Right cardiac atrium (tissue), 5 donors: Measurements from ENCODE around the gene JAG1. TPM values are rescaled to one million over a fixed set of nuclear protein-coding genes. Genes with fewer than 3 reads are reported as not detected.
"Not testable (repeated sequence)": the region's sequence is repeated elsewhere in the genome, so short reads cannot be mapped to it uniquely, and the experiment has no call there.

ENCODE experiments used
- ATAC-seq, 2 donors: fragments of 200-7000 bp; cut with Tn5 transposase; one replicate each; pipeline versions ENCODE4 v1.8.0 to v1.9.1; 2020; ENCODE audit warnings: moderate library complexity in 2 of 2, mild to moderate bottlenecking in 1 of 2
- DNase-seq, 3 donors: peaks; one replicate each; pipeline ENCODE4 v3.0.0-alpha.2; 2020
- H3K27ac ChIP-seq: one replicate; pipeline ENCODE4 v1.5.1; 2013; ENCODE audit warnings: mild to moderate bottlenecking, low read length, control low read depth, moderate library complexity
- H3K27me3 ChIP-seq: one replicate; pipeline ENCODE4 v1.6.1; 2013; ENCODE audit not compliant: control insufficient read depth, insufficient read depth
- H3K4me1 ChIP-seq: one replicate; pipeline ENCODE4 v1.6.1; 2013; ENCODE audit warnings: low read length; ENCODE audit not compliant: control insufficient read depth, insufficient read depth
- H3K4me3 ChIP-seq: one replicate; pipeline ENCODE4 v1.5.1; 2013; ENCODE audit warnings: low read length, control low read depth
- H3K9me3 ChIP-seq: one replicate; pipeline ENCODE4 v1.6.1; 2013; ENCODE audit warnings: low read length; ENCODE audit not compliant: control insufficient read depth
- WGBS: extraction: QIAGEN DNeasy Blood & Tissue Kit; methylation state at CpG from one replicate; pipeline ENCODE4 v1.1.7; 2013; 5-methylcytosine and 5-hydroxymethylcytosine counted together
- intact Hi-C, 4 donors: fragments of 100-400 bp; cut with DNase I; formaldehyde crosslinking; loops; one replicate each; pipeline versions ENCODE4 v1.11.0 to v1.14.0; 2022 to 2023
- microRNA-seq, 2 donors: library from miRNA; unstranded; fragments of <30 nt; microRNA quantifications; one replicate each; pipeline ENCODE4 v1.2.0, GENCODE V29; 2020 to 2021
- polyA plus RNA-seq: library from polyadenylated mRNA; stranded (reverse); fragments of 200-250 nt; gene quantifications from one replicate; pipeline ENCODE4 v1.2.3, GENCODE V29; 2013
- total RNA-seq, 4 donors: library from RNA; stranded (reverse); fragmentation: NEBNext Ultra II Directional; extraction: Animal tissue kit (Norgen Biotek cat#: 25700); gene quantifications; one replicate each; pipeline ENCODE4 v1.2.1, GENCODE V29; 2021
- donor health status: healthy with polysubstance abuse.
- donor health status: DM: no; HTN: yes; CAD: no.
- donor health status: DM: no; HTN: no; CAD: no.
- donor health status: DM: no; HTN: yes; CAD: no; lungs with severe emphysema.
- donor health status: DM: yes; HTN: yes; CAD: no.

Gene JAG1
- total and polyA plus RNA-seq, 5 donors: 12.2 to 33.6 (median 29.4) TPM

DNA sequence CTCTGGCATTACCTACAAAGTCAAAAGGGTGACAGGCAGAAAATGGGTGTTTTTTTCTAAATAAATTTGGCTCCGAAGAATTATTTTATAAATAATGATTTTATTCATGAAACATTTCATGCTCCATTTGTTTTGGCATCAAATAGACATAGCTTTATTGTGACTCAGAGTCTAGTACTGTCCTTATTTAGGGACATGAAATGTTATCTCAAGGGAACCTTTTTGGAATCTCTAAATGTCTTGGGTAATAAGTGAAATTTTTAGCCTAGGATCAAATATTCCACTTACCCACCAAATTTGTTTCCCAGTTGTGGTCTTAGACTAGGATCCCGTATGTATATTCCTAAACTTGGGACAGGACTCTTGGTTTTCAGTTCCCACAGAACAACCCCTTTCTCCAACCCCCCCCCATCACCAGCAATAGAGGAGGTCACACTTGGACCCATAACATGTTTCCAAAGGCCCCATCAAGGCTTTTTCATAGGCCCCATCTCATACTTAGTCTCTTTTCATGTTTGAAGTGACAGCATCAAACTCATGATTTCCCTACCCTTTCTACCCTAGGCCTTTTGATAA is 81.8 kb downstream of the JAG1 start:
- 61% methylated on average over 2 of the region's 2 CpGs for WGBS
- Histone ChIP-seq H3K9me3 (no peaks in the 10 kb centered on the region), H3K27ac (peak overlapping the region; percentile 77), H3K27me3 (no peaks in the 10 kb centered on the region), H3K4me3 (no peak overlapping the region), H3K4me1 (peaks cover 2% of the 10 kb centered on the region)
- no peak for DNase-seq
- intact Hi-C loops: no loop called here
- ATAC-seq: peak; percentile 73 to 80

- Histone ChIP-seq H3K4me1 (peaks cover 2% of the 10 kb centered on the region), H3K27ac (no peak overlapping the region), H3K27me3 (no peaks in the 10 kb centered on the region), H3K4me3 (no peak overlapping the region), H3K9me3 (no peaks in the 10 kb centered on the region)
- ATAC-seq (no peak), DNase-seq (no peak)
- intact Hi-C loops: no loop called here
- 96% methylated on average over 1 of the region's 1 CpG for WGBS
Measured at GRCh38 chr20:10590950-10591671, 82.7 kb downstream of the JAG1 start.

DNA sequence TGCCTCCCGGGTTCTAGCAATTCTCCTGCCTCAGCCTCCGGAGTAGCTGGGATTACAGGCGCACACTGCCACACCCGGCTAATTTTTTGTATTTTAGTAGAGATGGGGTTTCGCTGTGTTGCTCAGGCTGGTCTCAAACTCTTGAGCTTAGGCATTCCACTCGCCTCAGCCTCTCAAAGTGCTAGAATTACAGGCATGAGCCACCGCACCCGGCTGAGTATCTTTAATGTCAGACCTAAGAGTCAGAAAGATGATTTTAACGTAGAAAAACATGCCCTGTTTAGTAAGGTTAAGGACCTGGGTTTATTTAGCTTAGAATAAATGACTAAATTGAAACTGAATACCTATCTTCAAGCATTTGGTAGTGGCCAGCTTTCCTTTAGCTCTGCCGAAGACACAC is 83.4 kb downstream of the JAG1 start:
- DNase-seq: not testable (repeated sequence)
- 95% methylated on average over 10 of the region's 10 CpGs for WGBS

More for the DNA sequence above, 83.4 kb downstream of the JAG1 start:
- H3K4me1 ChIP-seq, H3K4me3 ChIP-seq, H3K27ac ChIP-seq, H3K27me3 ChIP-seq, H3K9me3 ChIP-seq, intact Hi-C loops, ATAC-seq: not testable (repeated sequence)

Small RNAs within 50 kb of the gene (microRNA-seq; reads per million reads assigned to microRNA genes)
- gene MIR6870: 0 to 2.1 reads per million in 2 donors

Other genes with a start within 250 kb of the JAG1 start
- gene MKKS, start 239.8 kb downstream of the JAG1 start, total RNA-seq: 10 to 100 TPM; 25.5 to 32.3 (median 29.0) TPM
- 20.0 TPM for gene MKKS, start 239.8 kb downstream of the JAG1 start, polyA plus RNA-seq
- 1 to 10 TPM; 2.4 to 3.2 (median 2.8) TPM for gene SLX4IP, start 238.7 kb downstream of the JAG1 start, total RNA-seq
- gene SLX4IP, start 238.7 kb downstream of the JAG1 start, polyA plus RNA-seq: 1.3 TPM